ENCODE data around the gene ZXDC.

The ZXDC gene

DNA sequence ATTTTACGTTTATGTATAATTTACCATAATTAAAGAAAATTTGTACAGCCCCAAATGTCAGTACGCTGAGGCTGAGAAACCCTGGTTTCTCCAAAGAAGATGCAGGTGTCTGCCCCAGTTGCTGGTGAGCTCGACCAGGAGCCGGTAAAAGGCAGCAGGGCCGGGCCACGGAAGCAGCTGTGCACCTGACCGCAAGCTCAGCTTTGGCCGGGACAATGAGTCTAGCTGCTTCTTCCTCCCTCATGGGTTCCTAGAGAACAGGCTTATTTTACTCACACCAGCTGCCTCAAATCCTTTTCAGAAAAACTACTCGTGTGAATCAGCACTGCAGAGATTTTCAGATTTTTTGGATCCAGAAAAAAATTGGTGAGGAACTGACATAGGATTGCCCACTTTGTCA is 18.0 kb upstream of the ZXDC start:
- TF ChIP-seq CTCF (IDR thresholded peaks at IDR 0.05; ENCODE audit: insufficient read depth, low read length, missing control alignments): no peak
- no peak for DNase-seq (ENCODE audit: low read depth, low spot score)
- CTCF ChIA-PET: no interaction called here
- POLR2A ChIA-PET: no interaction called here
- no peak overlapping the region for H3K4me3 ChIP-seq (ENCODE audit: low read depth, low read length)

GRCh38 chr3:126493051-126493450 is 17.4 kb upstream of the ZXDC start:
- DNase-seq (ENCODE audit: low read depth, low spot score): no peak
- TF ChIP-seq CTCF (IDR thresholded peaks at IDR 0.05; ENCODE audit: insufficient read depth, low read length, missing control alignments): no peak
- no peak overlapping the region for H3K4me3 ChIP-seq (ENCODE audit: low read depth, low read length)
- ChIA-PET CTCF (no interaction called here), POLR2A (no interaction called here)

GRCh38 chr3:126491221-126492013 is 15.7 kb upstream of the ZXDC start:
- TF ChIP-seq CTCF (IDR thresholded peaks at IDR 0.05; ENCODE audit: insufficient read depth, low read length, missing control alignments): no peak
- ChIA-PET POLR2A (no interaction called here), CTCF (no interaction called here)
- H3K4me3 ChIP-seq (ENCODE audit: low read depth, low read length): no peak overlapping the region
- DNase-seq (ENCODE audit: low read depth, low spot score): no peak

GRCh38 chr3:126490619-126491018 is 14.9 kb upstream of the ZXDC start:
- POLR2A ChIA-PET: no interaction called here

DNA sequence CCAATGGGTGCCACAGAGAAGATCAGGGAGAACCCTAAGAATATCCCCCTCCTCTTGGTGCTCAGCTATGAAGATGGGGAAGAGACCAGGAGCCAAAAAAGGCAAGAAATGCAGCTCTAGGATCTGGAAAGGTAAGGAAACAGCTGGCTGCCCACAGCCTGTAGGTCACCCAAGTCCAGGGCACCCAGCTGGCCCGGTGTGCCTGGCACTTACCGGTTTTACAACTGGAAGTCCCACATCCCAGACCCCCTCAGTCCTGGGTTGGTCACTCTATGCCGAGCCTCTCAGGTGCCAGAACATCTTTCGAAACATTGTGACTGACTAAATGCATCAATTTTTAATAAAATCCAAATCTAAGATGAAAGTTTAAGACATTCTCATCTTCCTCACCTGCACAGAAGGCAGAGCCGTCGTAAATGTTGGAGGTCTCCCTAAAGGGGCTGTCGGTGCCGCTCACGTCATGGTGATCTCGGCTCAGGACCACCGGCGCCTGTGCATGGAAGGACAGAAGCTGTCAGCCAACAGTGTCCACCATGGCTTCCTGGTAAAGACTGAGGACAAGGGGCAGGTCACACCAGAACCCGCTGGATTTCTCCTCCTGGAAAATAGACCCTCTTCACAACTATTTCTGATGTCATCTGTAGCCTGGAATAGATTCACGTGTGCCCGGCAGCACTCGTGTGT is 13.3 kb upstream of the ZXDC start:
- CTCF ChIA-PET: interaction anchor here (1.1 to 1.3 kb wide), 2 partner anchors 15 to 34 kb away, joined by 3 to 4 read pairs; no protein-coding TSS in a partner anchor
- POLR2A ChIA-PET: interaction anchor here (0.6 kb wide), 1 partner anchor 671 kb away, joined by 3 read pairs; no protein-coding TSS in a partner anchor
- TF ChIP-seq CTCF (IDR thresholded peaks at IDR 0.05; ENCODE audit: insufficient read depth, low read length, missing control alignments): no peak
- no peak overlapping the region for H3K4me3 ChIP-seq (ENCODE audit: low read depth, low read length)
- no peak for DNase-seq (ENCODE audit: low read depth, low spot score)

More at GRCh38 chr3:126490619-126491018, 14.9 kb upstream of the ZXDC start:
- DNase-seq (ENCODE audit: low read depth, low spot score): no peak
- H3K4me3 ChIP-seq (ENCODE audit: low read depth, low read length): no peak overlapping the region
- CTCF ChIA-PET: no interaction called here
- TF ChIP-seq CTCF (IDR thresholded peaks at IDR 0.05; ENCODE audit: insufficient read depth, low read length, missing control alignments): no peak

DNA sequence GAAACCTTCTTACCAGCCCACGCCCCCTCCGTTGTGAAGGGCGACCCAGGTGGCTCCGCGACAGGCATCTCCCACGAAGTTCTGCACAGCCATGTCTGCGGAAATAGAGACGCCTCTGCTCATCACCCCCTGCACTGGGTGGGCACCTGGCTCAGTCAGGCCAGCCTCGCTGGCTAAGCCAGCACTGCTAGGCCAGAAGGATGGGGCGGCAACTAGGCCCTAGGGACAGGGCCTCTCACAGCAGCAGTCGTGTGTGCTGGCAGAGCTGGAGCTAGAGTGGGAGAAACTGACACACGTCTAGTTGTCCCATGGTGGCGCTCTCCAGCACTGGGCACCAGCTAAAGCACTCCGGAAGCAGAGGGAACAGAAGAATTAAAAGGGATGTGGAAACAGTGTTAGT is 12.5 kb upstream of the ZXDC start:
- CTCF ChIA-PET: interaction anchor here (1.1 kb wide), 1 partner anchor 16 kb away, joined by 3 read pairs; no protein-coding TSS in a partner anchor

More for the DNA sequence above, 12.5 kb upstream of the ZXDC start:
- no peak overlapping the region for H3K4me3 ChIP-seq (ENCODE audit: low read depth, low read length)
- POLR2A ChIA-PET: no interaction called here
- DNase-seq (ENCODE audit: low read depth, low spot score): no peak
- TF ChIP-seq CTCF (IDR thresholded peaks at IDR 0.05; ENCODE audit: insufficient read depth, low read length, missing control alignments): no peak

All from AG04449 (cell line).